Stimulated activated effector memory CD8-positive, alpha-beta T cell treated with anti-CD3 and anti-CD28 coated beads, Interleukin-12 subunit alpha, Interleukin-12 subunit beta, amount 100 ng/mL, for 72 hours (primary cell): ENCODE results near the gene ITPRIP.

ENCODE experiments used
- ATAC-seq: fragments of 150-1000 bp; cut with Tn5 transposase; 2 replicates; pipeline ENCODE4 v1.10.0; 2021
- DNase-seq, 2 donors: peaks; one replicate each; pipeline ENCODE4 v3.0.0; 2021 to 2022; ENCODE audit warnings: low spot score in 2 of 2
- H3K27ac Mint-ChIP-seq: one replicate; pipeline ENCODE4 v1.8.0; 2022; ENCODE audit warnings: mild to moderate bottlenecking, mixed read lengths
- H3K36me3 Mint-ChIP-seq: one replicate; pipeline ENCODE4 v1.8.0; 2022; ENCODE audit warnings: mild to moderate bottlenecking, mixed read lengths
- H3K4me1 Mint-ChIP-seq: one replicate; pipeline ENCODE4 v1.8.0; 2022; ENCODE audit warnings: mixed read lengths
- H3K4me3 Mint-ChIP-seq: one replicate; pipeline ENCODE4 v1.8.0; 2022; ENCODE audit warnings: mild to moderate bottlenecking, mixed read lengths
- H3K9me3 Mint-ChIP-seq: one replicate; pipeline ENCODE4 v1.8.0; 2022; ENCODE audit warnings: mixed read lengths

ITPRIP gene, protein sequence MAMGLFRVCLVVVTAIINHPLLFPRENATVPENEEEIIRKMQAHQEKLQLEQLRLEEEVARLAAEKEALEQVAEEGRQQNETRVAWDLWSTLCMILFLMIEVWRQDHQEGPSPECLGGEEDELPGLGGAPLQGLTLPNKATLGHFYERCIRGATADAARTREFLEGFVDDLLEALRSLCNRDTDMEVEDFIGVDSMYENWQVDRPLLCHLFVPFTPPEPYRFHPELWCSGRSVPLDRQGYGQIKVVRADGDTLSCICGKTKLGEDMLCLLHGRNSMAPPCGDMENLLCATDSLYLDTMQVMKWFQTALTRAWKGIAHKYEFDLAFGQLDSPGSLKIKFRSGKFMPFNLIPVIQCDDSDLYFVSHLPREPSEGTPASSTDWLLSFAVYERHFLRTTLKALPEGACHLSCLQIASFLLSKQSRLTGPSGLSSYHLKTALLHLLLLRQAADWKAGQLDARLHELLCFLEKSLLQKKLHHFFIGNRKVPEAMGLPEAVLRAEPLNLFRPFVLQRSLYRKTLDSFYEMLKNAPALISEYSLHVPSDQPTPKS

DNA sequence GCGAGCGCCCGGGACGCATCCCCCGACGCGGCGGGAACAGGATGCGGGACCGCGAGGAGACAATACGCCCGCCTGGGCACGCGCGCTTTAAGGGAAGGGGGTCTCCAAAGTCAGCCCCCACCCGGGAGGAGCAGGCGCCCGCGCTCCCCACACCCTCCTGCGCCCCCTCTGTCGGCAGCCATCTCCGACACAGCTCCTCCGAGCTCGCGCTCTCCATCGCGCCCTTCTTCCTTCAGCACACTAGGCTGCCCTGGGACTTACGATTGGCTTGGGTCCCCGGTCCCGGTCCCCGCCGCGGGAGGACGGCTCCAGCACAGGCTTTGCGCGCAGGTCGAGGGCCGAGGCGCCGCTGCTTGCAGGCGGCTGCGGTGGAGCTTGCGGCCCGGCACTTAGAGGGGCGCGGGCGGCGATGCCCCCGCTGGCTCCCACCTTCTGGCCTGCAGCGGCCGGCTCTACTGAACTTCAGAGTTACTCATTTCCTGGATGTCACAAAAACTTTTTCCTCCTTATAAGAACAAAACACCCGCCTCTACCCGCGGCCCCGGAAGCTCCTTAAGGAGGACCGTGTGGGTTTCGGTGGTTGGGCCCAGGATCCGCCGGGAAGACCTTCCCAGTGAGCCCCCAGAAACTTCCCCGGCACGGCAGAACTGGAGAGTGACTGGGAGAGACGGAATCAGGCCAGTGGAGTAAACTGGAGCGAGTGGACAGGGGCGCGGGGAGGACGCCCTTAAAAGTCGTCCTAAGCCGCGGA, at the start of gene ITPRIP:
TSS of gene ITPRIP (minus strand) at position 481 of the 751 bp plus-strand sequence. CDS start 22,414 bp downstream, outside the sequence.
- peak within 1 kb of the TSS; percentile 99 for H3K27ac Mint-ChIP-seq
- DNase-seq (peak; percentile 60 to 93), ATAC-seq (peak; percentile 90)
- peak within 1 kb of the TSS; percentile 93 for H3K4me3 Mint-ChIP-seq
- peaks cover 46% of the 10 kb centered on the region for H3K4me1 Mint-ChIP-seq
- peaks cover 37% of the 10 kb centered on the region for H3K36me3 Mint-ChIP-seq
- H3K9me3 Mint-ChIP-seq: no peaks in the 10 kb centered on the region

DNA sequence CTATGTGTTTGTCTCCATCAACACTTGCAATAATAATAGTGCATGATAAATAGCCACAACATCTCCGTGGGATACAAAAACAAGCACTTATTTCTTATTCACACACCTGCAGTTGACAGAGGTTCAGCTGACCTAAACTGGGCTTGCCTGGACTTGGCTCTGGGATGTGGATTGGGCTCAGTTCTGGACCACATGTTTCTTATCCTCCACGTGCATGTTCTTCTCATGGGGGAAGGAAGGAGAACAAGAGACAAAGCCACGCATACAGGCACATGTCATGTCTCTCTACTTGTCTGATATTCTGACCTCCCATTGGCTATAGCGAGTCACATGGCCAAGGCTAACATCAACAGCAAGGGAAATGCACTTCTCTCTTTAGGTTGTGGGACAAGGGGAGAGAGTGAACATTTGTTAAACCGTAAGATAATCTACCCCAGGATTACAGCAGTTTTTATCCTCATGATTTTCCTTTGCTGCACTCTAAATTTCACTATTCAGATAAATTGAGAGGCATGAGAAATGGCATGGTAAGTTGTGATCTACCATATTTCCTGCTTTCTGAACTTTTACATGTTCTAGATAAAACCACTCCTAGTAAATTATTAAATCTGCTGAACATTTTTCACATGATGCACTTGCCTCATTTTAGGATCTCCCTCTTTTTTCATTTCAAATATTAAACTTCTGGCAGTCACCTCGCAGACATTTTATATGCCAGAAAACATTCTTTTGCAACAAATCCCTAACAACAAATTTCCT, 49.0 kb upstream of the ITPRIP start:
- Mint-ChIP-seq H3K4me3 (no peak overlapping the region), H3K4me1 (peaks cover 14% of the 10 kb centered on the region), H3K9me3 (no peaks in the 10 kb centered on the region), H3K27ac (no peak overlapping the region), H3K36me3 (no peaks in the 10 kb centered on the region)
- DNase-seq (no peak), ATAC-seq (no peak)

DNA sequence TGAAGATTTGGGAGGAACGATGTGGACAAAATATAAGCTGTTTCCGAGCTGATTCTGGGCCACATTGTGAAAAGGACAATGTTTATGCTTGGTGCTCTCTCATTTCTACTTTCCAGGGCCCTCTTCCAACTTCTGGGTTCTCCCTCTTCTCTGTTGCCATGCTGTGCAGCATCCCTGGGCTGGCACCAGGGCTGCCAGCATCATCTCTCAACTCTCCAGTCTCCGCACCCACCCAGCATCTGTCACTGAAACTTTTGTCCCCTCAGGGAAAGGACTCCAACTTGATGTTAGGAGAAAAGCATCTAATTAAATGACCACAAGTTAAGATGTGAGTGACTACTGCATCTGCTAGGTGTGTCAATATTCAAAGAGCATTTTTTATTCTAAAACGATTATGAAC, 42.1 kb upstream of the ITPRIP start:
- H3K4me1 Mint-ChIP-seq: peaks cover 5% of the 10 kb centered on the region
- H3K4me3 Mint-ChIP-seq: no peak overlapping the region
- ATAC-seq: no peak
- H3K36me3 Mint-ChIP-seq: no peaks in the 10 kb centered on the region
- DNase-seq: no peak
- no peak overlapping the region for H3K27ac Mint-ChIP-seq
- H3K9me3 Mint-ChIP-seq: no peaks in the 10 kb centered on the region

DNA sequence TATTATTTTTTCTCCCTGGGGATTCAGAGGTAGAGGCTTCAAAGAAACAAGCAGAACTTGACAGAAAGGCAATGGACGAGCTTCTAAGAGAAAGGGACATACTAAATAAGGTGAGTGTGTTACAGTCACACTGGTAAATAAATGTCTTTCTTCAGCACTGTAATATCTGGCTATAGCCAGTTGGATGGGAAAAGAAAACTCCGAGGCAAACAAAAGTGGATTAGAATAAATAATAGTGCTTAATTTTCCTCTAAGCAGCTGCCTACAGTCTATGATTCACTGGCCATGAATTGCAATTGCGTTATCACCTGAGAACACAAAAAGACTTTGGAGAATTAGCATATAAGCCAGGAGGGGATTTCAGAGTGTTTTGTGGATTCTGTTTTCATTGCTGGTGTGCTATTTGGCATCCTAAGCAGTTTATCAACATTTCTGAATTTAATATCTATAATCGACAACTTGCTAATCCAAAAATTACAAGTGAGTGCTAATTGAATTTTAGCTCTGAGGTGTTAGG, 38.6 kb upstream of the ITPRIP start:
- H3K4me1 Mint-ChIP-seq: no peaks in the 10 kb centered on the region
- ATAC-seq: no peak
- no peaks in the 10 kb centered on the region for H3K36me3 Mint-ChIP-seq
- no peak overlapping the region for H3K27ac Mint-ChIP-seq
- H3K9me3 Mint-ChIP-seq: no peaks in the 10 kb centered on the region
- no peak overlapping the region for H3K4me3 Mint-ChIP-seq
- no peak for DNase-seq

DNA sequence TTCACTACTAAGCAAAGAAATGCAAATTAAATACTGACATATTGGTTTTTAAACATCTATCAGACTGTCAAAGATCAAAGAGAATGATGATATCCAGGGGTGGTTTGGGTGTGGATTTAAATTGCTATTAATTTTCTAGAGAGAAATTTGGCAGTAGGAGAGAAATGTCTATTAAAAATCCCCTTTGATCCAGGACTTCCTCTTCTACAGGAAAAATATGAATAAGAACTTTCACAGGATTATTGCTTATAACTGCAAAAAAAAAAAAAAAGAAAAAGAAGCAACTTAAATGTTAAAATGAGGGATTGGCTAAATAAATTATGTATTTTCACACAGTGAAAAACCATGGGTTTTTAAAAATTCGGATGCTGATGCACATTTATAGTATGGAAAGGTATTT, 36.3 kb upstream of the ITPRIP start:
- Mint-ChIP-seq H3K36me3 (no peaks in the 10 kb centered on the region), H3K4me3 (no peak overlapping the region), H3K9me3 (no peaks in the 10 kb centered on the region), H3K4me1 (no peaks in the 10 kb centered on the region), H3K27ac (no peak overlapping the region)
- DNase-seq (no peak), ATAC-seq (no peak)

DNA sequence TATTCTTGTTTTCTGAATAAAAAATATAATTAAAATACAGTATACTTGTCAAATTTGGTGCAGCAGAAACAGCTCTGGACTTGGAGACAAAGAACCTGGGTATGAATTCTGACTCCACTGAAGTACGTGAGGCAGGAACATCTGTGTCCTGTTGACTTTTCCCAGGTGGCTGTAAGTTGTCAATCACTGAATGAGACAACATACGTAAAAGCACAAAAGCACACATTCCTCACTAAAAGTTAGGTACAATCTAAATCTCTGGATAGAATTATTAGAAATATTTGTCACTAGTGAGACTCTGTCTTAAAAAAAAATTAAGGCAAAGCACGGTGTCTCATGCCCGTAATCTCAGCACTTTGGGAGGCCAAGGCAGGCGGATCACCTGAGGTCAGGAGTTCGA, 33.5 kb upstream of the ITPRIP start:
- H3K4me3 Mint-ChIP-seq: no peak overlapping the region
- no peak for DNase-seq
- no peaks in the 10 kb centered on the region for H3K4me1 Mint-ChIP-seq
- H3K36me3 Mint-ChIP-seq: no peaks in the 10 kb centered on the region
- no peak overlapping the region for H3K27ac Mint-ChIP-seq
- no peaks in the 10 kb centered on the region for H3K9me3 Mint-ChIP-seq
- ATAC-seq: no peak

DNA sequence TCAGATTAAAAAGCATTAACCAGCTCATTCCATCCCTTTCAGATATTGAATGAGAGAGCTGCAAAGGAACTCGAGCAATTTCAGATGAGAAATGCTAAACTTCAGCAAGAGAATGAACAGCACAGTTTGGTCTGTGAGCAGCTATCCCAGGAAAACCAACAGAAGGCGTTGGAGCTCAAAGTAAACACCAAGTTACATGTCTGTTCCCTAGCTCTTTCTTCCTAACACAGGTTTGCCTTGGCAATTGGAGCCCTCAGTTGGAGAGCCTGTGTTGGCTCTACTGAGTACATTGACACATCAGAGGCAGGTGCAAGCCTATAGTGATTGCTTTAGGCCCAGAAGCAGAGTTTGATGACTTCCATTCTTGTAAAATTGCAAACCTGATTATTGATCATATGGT, 30.1 kb upstream of the ITPRIP start:
- no peak for ATAC-seq
- H3K9me3 Mint-ChIP-seq: no peaks in the 10 kb centered on the region

DNA sequence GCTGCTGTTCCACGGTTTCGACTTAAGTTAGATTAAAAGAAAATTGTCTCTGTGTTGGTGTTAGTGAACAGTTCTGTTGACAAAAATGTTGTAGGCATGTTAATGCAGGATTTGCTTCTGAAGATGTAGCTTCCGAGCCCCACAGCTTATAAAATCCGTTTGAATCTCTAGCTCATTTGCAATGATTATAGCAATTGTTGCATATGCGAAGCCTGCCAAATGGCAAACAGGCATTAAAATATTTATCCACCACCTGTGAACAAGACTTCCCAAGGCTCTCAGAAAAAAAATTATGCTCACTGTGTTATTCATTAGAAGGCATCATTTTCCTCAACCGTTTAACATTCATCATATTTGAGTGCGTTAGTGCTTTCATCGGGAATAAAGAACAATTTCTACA, 29.6 kb upstream of the ITPRIP start:
- H3K4me3 Mint-ChIP-seq: no peak overlapping the region
- no peak for ATAC-seq
- H3K27ac Mint-ChIP-seq: no peak overlapping the region
- no peak for DNase-seq
- H3K9me3 Mint-ChIP-seq: no peaks in the 10 kb centered on the region
- no peaks in the 10 kb centered on the region for H3K36me3 Mint-ChIP-seq
- no peaks in the 10 kb centered on the region for H3K4me1 Mint-ChIP-seq

More for the DNA sequence above, 30.1 kb upstream of the ITPRIP start:
- Mint-ChIP-seq H3K36me3 (no peaks in the 10 kb centered on the region), H3K27ac (no peak overlapping the region), H3K4me3 (no peak overlapping the region), H3K4me1 (no peaks in the 10 kb centered on the region)
- DNase-seq: no peak

DNA sequence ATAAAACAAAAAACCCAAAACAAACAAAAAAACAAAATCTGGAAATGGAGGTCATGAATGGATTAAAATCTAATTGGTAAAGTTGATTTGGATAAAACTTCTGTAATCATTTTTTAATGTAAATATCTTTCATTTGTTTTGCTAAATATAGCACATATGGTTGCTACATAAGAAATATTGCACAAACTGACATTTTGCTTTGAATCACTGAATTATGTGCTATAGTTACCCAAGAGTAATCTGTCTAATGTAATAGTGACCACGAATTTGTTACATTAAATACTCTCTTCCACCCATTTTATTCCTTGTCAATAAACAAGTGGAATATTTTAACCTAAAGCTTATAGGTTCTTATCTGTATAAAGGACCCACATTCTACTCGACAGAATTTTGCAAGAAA, 21.5 kb upstream of the ITPRIP start:
- ATAC-seq: no peak
- no peak for DNase-seq
- Mint-ChIP-seq H3K9me3 (no peaks in the 10 kb centered on the region), H3K27ac (no peak overlapping the region), H3K4me3 (no peak overlapping the region), H3K36me3 (no peaks in the 10 kb centered on the region), H3K4me1 (peaks cover 7% of the 10 kb centered on the region)

DNA sequence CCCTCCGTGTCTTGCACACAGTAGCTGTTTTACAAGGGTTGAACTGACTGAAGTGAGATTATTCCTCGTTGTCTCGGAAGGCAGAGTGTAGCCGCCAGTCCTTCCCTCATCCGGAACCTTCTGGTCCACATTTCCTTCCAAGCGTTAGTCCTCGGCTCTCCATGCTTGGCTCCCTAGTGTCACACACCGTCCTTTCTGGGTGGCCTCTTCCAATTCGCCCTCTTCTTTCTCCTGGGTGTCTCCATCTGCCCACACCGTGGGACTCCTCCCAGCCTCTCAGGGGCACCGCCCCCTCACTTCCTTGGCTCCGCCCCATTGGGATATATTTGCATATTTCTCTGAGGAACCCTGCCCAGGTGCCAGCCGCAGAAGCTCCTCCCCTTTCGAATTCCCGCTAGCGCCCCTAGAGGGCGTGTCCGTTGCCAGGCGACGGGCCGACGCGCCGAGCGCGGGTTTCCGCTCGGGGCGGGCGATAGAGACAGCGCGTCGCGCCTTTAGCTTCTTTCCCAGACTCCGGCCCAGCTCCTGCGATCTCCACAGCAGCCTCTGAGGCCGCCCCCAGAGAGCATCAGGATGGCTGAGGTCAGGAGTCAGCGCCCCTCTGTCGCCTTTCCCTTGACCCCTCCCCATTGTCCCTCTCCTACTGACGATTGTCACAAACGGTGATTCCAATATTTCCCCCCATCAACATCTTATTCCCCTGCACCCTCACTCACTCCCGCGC, 15.2 kb upstream of the ITPRIP start, which contains the start of gene CFAP58:
TSS of gene CFAP58 (plus strand) at position 509 of the 724 bp plus-strand sequence. CDS start at position 574, 65 bp downstream.
- peak; percentile 84 for ATAC-seq

DNA sequence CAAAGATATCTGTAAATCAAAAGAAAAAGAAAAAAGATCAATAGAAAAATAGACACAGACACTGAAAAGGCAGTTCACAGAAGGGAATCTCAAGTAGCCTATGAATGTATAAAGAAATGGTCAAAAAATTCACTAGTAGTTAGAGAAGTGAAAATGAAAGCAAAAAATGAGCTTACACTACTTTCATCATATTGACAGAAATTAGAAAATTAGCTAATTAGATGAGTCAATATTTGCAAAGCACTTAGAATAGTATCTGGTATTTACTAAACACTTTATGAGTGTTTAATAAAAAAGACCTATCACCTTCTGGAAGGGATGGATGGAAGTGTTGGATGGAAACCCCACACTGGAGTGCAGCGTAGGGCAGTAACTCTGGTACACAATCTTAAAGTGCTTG, 13.7 kb upstream of the ITPRIP start:
- Mint-ChIP-seq H3K9me3 (no peaks in the 10 kb centered on the region), H3K4me1 (peaks cover 9% of the 10 kb centered on the region), H3K27ac (peak overlapping the region; percentile 89), H3K36me3 (peaks cover 4% of the 10 kb centered on the region), H3K4me3 (no peak overlapping the region)
- peak; percentile 29 for ATAC-seq
- DNase-seq: no peak

More for the DNA sequence above, 15.2 kb upstream of the ITPRIP start, which contains the start of gene CFAP58:
- DNase-seq: peak; percentile 84 to 95
- no peak within 1 kb of the TSS for H3K4me3 Mint-ChIP-seq
- H3K36me3 Mint-ChIP-seq: peaks cover 4% of the 10 kb centered on the region
- no peak within 1 kb of the TSS for H3K27ac Mint-ChIP-seq
- H3K4me1 Mint-ChIP-seq: peaks cover 9% of the 10 kb centered on the region
- no peaks in the 10 kb centered on the region for H3K9me3 Mint-ChIP-seq

DNA sequence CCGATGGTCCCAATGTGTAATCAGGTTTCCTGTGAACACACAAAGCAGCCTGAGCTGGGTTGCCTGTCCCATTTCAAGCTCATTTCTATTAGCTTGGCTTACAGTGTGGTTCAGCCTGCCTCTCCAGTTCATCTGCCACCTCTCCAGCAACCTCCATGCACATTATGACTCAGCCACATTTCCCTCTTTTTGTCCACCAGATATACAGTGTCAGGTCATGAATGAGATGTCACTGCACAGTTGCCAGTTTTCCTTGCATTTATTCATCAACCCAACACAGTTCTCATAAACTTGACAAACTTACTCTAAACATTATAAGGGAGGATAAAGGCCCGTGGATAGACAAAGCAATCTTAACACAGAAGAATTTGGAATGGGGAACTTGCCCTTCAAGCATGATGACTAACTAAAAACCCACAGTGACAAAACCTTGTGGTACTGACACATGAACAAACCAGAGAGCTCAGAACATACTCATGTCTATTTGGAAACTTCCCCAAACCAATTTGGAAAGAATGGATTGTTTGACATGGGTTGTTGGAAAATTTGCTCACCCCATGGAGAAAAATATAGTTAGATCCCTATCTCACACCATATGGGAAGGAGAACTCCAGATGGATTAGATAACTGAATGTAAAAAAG, 12.9 kb upstream of the ITPRIP start:
- Mint-ChIP-seq H3K4me3 (no peak overlapping the region), H3K36me3 (peaks cover 4% of the 10 kb centered on the region), H3K4me1 (peaks cover 10% of the 10 kb centered on the region), H3K9me3 (no peaks in the 10 kb centered on the region), H3K27ac (peak overlapping the region; percentile 89)
- ATAC-seq: peak; percentile 76
- DNase-seq: no peak

DNA sequence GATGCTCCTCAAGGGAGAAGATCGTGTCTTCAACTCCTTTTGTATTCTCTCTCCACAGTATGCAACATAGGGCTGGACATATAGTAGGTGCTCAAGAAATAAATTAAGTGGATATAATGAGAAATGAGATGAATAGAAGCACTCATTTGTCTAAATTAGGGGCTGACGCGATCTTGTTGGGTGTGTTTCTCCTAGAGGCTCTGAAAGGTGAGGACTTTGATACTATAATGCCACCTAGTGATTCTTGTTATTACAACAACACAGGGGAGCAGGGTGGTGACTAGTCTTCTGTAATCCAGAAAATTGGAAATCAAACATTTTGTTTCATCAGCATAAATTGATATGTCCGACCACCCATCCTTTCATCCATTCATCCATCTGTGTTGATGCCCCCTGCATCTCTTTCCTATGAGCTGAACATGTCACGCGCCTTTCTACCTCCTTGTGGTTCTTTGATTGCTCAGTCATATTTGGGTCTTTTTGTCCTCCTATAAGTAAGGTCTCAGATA, 11.9 kb upstream of the ITPRIP start:
- H3K9me3 Mint-ChIP-seq: no peaks in the 10 kb centered on the region
- no peak overlapping the region for H3K4me3 Mint-ChIP-seq
- ATAC-seq (peak; percentile 66), DNase-seq (no peak)
- H3K36me3 Mint-ChIP-seq: peaks cover 4% of the 10 kb centered on the region
- peaks cover 20% of the 10 kb centered on the region for H3K4me1 Mint-ChIP-seq
- H3K27ac Mint-ChIP-seq: no peak overlapping the region
